Neural cell (in vitro differentiated cells): ENCODE results near the gene TXNDC11.

Experiments
- CTCF ChIP-seq: fragments of 450-650 bp; IDR thresholded peaks from 2 replicates; pipeline ENCODE4 v1.5.1; 2014; ENCODE audit warnings: antibody characterized with exemption, mild to moderate bottlenecking, moderate library complexity; ENCODE audit not compliant: poor library complexity, severe bottlenecking
- EP300 ChIP-seq: fragments of 450-650 bp; conservative IDR thresholded peaks from 2 replicates; pipeline ENCODE4 v1.6.1; 2014; ENCODE audit warnings: antibody characterized with exemption, mild to moderate bottlenecking, moderate library complexity; ENCODE audit not compliant: poor library complexity, severe bottlenecking
- EZH2 ChIP-seq: fragments of 200-600, 300-800 bp; shearing (Covaris generic), sonication (generic); IDR thresholded peaks from 2 replicates; pipeline ENCODE4 v1.6.1; 2014; ENCODE audit warnings: antibody characterized with exemption, low read length, borderline replicate concordance, mild to moderate bottlenecking; ENCODE audit not compliant: insufficient read depth, poor library complexity, severe bottlenecking
- MXI1 ChIP-seq: fragments of 450-650 bp; conservative IDR thresholded peaks from 2 replicates; pipeline ENCODE4 v1.6.1; 2014; ENCODE audit warnings: antibody characterized with exemption, mild to moderate bottlenecking; ENCODE audit not compliant: poor library complexity, severe bottlenecking
- POLR2AphosphoS5 ChIP-seq: IDR thresholded peaks from 2 replicates; pipeline ENCODE4 v1.6.1; 2012
- REST ChIP-seq: IDR thresholded peaks from 2 replicates; pipeline ENCODE4 v1.6.1; 2012; ENCODE audit warnings: borderline replicate concordance
- SMC3 ChIP-seq: fragments of 450-650 bp; conservative IDR thresholded peaks from 2 replicates; pipeline ENCODE4 v1.6.1; 2014; ENCODE audit warnings: antibody characterized with exemption, mild to moderate bottlenecking, moderate library complexity; ENCODE audit not compliant: poor library complexity
- TAF1 ChIP-seq: IDR thresholded peaks from 2 replicates; pipeline ENCODE4 v1.6.1; 2012; ENCODE audit warnings: low read depth

DNA sequence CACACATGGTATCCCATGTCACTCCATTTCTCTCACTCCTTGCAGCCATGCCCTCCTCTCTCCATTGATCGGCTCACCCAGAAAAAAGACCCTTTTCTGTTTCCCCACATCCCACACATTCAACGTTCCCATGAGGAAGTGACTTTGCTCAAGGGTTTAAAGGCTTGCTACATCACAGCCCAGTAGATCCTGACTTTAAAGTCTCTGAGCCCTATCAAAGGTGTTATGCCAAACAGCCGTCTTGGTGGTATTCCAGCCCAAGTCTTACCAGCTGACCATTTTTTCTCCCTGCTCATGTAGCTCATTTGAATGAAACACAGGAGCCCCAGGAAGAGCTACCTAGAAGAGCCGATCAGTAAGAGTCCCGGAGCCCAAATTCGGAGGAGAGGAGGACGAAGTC is 7.4 kb upstream of the TXNDC11 start:
- TF ChIP-seq CTCF (no peak), POLR2AphosphoS5 (no peak), TAF1 (no peak), EZH2 (no peak), EP300 (no peak), REST (no peak), SMC3 (no peak), MXI1 (no peak)
